CD4-positive, alpha-beta T cell (primary cell): ENCODE results near the gene STEAP3. TPM values are rescaled to one million over a fixed set of nuclear protein-coding genes. Genes with fewer than 3 reads are reported as not detected.

ENCODE experiments used
- ATAC-seq: fragments of 200-7000 bp; cut with Tn5 transposase; one replicate; pipeline ENCODE4 v1.10.0; 2022; ENCODE audit warnings: mild to moderate bottlenecking; ENCODE audit not compliant: poor library complexity
- CTCF ChIA-PET: fragments of 350-600 bp; sonication (Branson Sonifier 250); formaldehyde crosslinking; loops from one replicate; lab custom pipeline; 2021; ENCODE audit warnings: antibody characterized with exemption, inconsistent platforms; lab: Charles Lee
- POLR2A ChIA-PET: fragments of 350-600 bp; sonication (Branson Sonifier 250); formaldehyde crosslinking; loops from one replicate; lab custom pipeline; 2021; ENCODE audit warnings: antibody characterized with exemption, inconsistent platforms; lab: Charles Lee
- DNase-seq, 14 experiments: peaks; one replicate each; pipeline ENCODE4 v3.0.0-alpha.2; 2013 to 2020; ENCODE audit warnings: mixed read lengths in 2 of 14
- H3K27ac ChIP-seq, 2 donors: one replicate each; pipeline versions ENCODE4 v1.5.1 to v1.7.0; 2013; ENCODE audit warnings: low read length in 2 of 2, low read depth in 1 of 2, mild to moderate bottlenecking in 1 of 2
- H3K27me3 ChIP-seq, 2 experiments: 1 replicate in 1 of 2; 2 replicates in 1 of 2; pipeline versions ENCODE4 v1.6.1 to v1.7.0; 2013; ENCODE audit warnings: low read length in 2 of 2, control low read depth in 1 of 2, mild to moderate bottlenecking in 1 of 2, moderate library complexity in 1 of 2; ENCODE audit not compliant: insufficient read depth in 2 of 2, control insufficient read depth in 1 of 2
- H3K36me3 ChIP-seq: one replicate; pipeline ENCODE4 v1.6.1; 2013; ENCODE audit warnings: low read length, control low read depth; ENCODE audit not compliant: insufficient read depth
- H3K4me1 ChIP-seq: one replicate; pipeline ENCODE4 v1.6.1; 2013; ENCODE audit warnings: low read length, control low read depth; ENCODE audit not compliant: insufficient read depth
- H3K4me3 ChIP-seq: one replicate; pipeline ENCODE4 v1.5.1; 2013; ENCODE audit warnings: mild to moderate bottlenecking, low read length, moderate library complexity
- H3K9me3 ChIP-seq, 2 experiments: 1 replicate in 1 of 2; 2 replicates in 1 of 2; pipeline versions ENCODE4 v1.6.1 to v1.7.0; 2013; ENCODE audit warnings: low read length in 2 of 2, mild to moderate bottlenecking in 2 of 2, control low read depth in 1 of 2, moderate library complexity in 1 of 2; ENCODE audit not compliant: control insufficient read depth in 1 of 2, insufficient read depth in 1 of 2
- H3K27ac Mint-ChIP-seq: one replicate; pipeline ENCODE4 v1.8.0; 2020; ENCODE audit warnings: mixed read lengths
- H3K27me3 Mint-ChIP-seq: one replicate; pipeline ENCODE4 v1.8.0; 2021; ENCODE audit warnings: mixed read lengths
- H3K36me3 Mint-ChIP-seq: one replicate; pipeline ENCODE4 v1.8.0; 2021; ENCODE audit warnings: low read depth, mixed read lengths
- H3K4me1 Mint-ChIP-seq: one replicate; pipeline ENCODE4 v1.8.0; 2021; ENCODE audit warnings: low read depth, mixed read lengths
- H3K4me3 Mint-ChIP-seq: one replicate; pipeline ENCODE4 v1.8.0; 2020; ENCODE audit warnings: mild to moderate bottlenecking, mixed read lengths
- H3K9me3 Mint-ChIP-seq: one replicate; pipeline ENCODE4 v1.8.0; 2020; ENCODE audit warnings: mixed read lengths
- CTCF ChIP-seq: fragments of 200-600 bp; IDR thresholded peaks from one replicate; pipeline ENCODE4 v1.8.0; 2022; ENCODE audit warnings: antibody characterized with exemption, mild to moderate bottlenecking
- intact Hi-C, 2 experiments: fragments of 100-400 bp; cut with DNase I in 1 of 2; cut with micrococcal nuclease in 1 of 2; formaldehyde crosslinking; loops; one replicate each; pipeline versions ENCODE4 v1.15.1 to v1.9.0; 2023 to 2025; cut with DNase I, micrococcal nuclease
- total RNA-seq, 174 experiments: library from RNA in 2 of 174; stranded (reverse) in 2 of 174; gene quantifications; one replicate each; pipeline ENCODE4 v1.2.3 and lab custom pipeline; 2021 to 2026

Gene STEAP3
- total RNA-seq, 2 experiments from 2014 or later, result not detected

- no peak for TF ChIP-seq CTCF
- Histone ChIP-seq H3K4me1 (no peaks in the 10 kb centered on the region), H3K4me3 (no peak overlapping the region), H3K27me3 (peaks cover 0 to 2% of the 10 kb centered on the region in 2 experiments), H3K36me3 (no peaks in the 10 kb centered on the region), H3K27ac (no peak overlapping the region), H3K9me3 (no peaks in the 10 kb centered on the region)
- intact Hi-C loops, result no loop called here
- ChIA-PET POLR2A (no interaction called here), CTCF (no interaction called here)
- ATAC-seq, result no peak
- no peaks in the 10 kb centered on the region for H3K9me3 Mint-ChIP-seq
- DNase-seq, result no peak
- H3K4me3 Mint-ChIP-seq, result no peak overlapping the region
- no peaks in the 10 kb centered on the region for H3K36me3 Mint-ChIP-seq
- no peak overlapping the region for H3K27ac Mint-ChIP-seq
- H3K4me1 Mint-ChIP-seq, result no peaks in the 10 kb centered on the region
- H3K27me3 Mint-ChIP-seq, result peaks cover 12% of the 10 kb centered on the region
Measured at GRCh38 chr2:119263656-119264055, 40.0 kb downstream of the STEAP3 start.

- POLR2A ChIA-PET, result no interaction called here
- H3K4me3 ChIP-seq, result no peak overlapping the region
- no peaks in the 10 kb centered on the region for H3K4me1 ChIP-seq
- H3K9me3 ChIP-seq, result no peaks in the 10 kb centered on the region
- Mint-ChIP-seq H3K4me3 (no peak overlapping the region), H3K27me3 (peaks cover 12% of the 10 kb centered on the region), H3K9me3 (no peaks in the 10 kb centered on the region), H3K4me1 (no peaks in the 10 kb centered on the region), H3K27ac (no peak overlapping the region), H3K36me3 (no peaks in the 10 kb centered on the region)
- intact Hi-C loops, result loop anchor here in 1 of 2 experiments (1.0 to 5.0 kb wide), 2 partner anchors 253 to 383 kb away; no protein-coding TSS in a partner anchor
- H3K27me3 ChIP-seq, result peaks cover 0 to 2% of the 10 kb centered on the region in 2 experiments
- H3K27ac ChIP-seq, result no peak overlapping the region
- no peak for ATAC-seq
- peak; percentile 57 for TF ChIP-seq CTCF
- no peaks in the 10 kb centered on the region for H3K36me3 ChIP-seq
- CTCF ChIA-PET, result no interaction called here
- DNase-seq, result peak in 7 of 14 experiments; percentile 8 to 37 (median 15)
Measured at GRCh38 chr2:119264781-119265692, 41.4 kb downstream of the STEAP3 start.

- Mint-ChIP-seq H3K27ac (no peak overlapping the region), H3K4me3 (no peak overlapping the region), H3K9me3 (no peaks in the 10 kb centered on the region), H3K27me3 (peaks cover 12% of the 10 kb centered on the region), H3K36me3 (no peaks in the 10 kb centered on the region), H3K4me1 (no peaks in the 10 kb centered on the region)
- TF ChIP-seq CTCF, result no peak
- H3K4me1 ChIP-seq, result no peaks in the 10 kb centered on the region
- ChIA-PET POLR2A (no interaction called here), CTCF (no interaction called here)
- no peak overlapping the region for H3K27ac ChIP-seq
- intact Hi-C loops, result loop anchor here in 1 of 2 experiments (1.0 to 5.0 kb wide), 2 partner anchors 253 to 383 kb away; no protein-coding TSS in a partner anchor
- ATAC-seq (no peak), DNase-seq (no peak)
- H3K27me3 ChIP-seq, result peaks cover 0 to 2% of the 10 kb centered on the region in 2 experiments
- no peaks in the 10 kb centered on the region for H3K9me3 ChIP-seq
- no peaks in the 10 kb centered on the region for H3K36me3 ChIP-seq
- no peak overlapping the region for H3K4me3 ChIP-seq
Measured at GRCh38 chr2:119265693-119266066, 42.0 kb downstream of the STEAP3 start.
